GM18508 (cell line): ENCODE results near the gene PSD.

Experiments
- ATAC-seq: cut with Tn5 transposase; IDR thresholded peaks from one replicate; pipeline ENCODE4 v1.9.1; 2021; ENCODE audit warnings: moderate number of reproducible peaks; ENCODE audit not compliant: insufficient read depth, unreplicated experiment

PSD gene

GRCh38 chr10:102407425-102408130, 11.0 kb downstream of the PSD start:
- ATAC-seq, result no peak

GRCh38 chr10:102406815-102407214, 11.8 kb downstream of the PSD start:
- no peak for ATAC-seq

- no peak for ATAC-seq
Observed at GRCh38 chr10:102405632-102406031, 13.0 kb downstream of the PSD start.

- no peak for ATAC-seq
Observed at GRCh38 chr10:102405108-102405571, 13.4 kb downstream of the PSD start.

- no peak for ATAC-seq
Observed at GRCh38 chr10:102404361-102405107, 14.1 kb downstream of the PSD start.

- ATAC-seq, result no peak
Observed at GRCh38 chr10:102403115-102403514, 15.5 kb downstream of the PSD start.

GRCh38 chr10:102402512-102402896, 16.1 kb downstream of the PSD start:
- no peak for ATAC-seq

- no peak for ATAC-seq
Observed at GRCh38 chr10:102401735-102402511, 16.7 kb downstream of the PSD start.

- no peak for ATAC-seq
Observed at GRCh38 chr10:102401342-102401654, 17.3 kb downstream of the PSD start.

GRCh38 chr10:102400598-102401341, 17.8 kb downstream of the PSD start:
- ATAC-seq, result no peak

- ATAC-seq, result no peak
Observed at GRCh38 chr10:102400076-102400475, 18.5 kb downstream of the PSD start.

GRCh38 chr10:102399217-102400021, 19.2 kb downstream of the PSD start:
- no peak for ATAC-seq

- no peak for ATAC-seq
Observed at GRCh38 chr10:102398172-102399020, 20.2 kb downstream of the PSD start.

- ATAC-seq, result no peak
Observed at GRCh38 chr10:102397222-102398171, 21.1 kb downstream of the PSD start.

- no peak for ATAC-seq
Observed at GRCh38 chr10:102396730-102397151, 21.8 kb downstream of the PSD start.

- no peak for ATAC-seq
Observed at GRCh38 chr10:102396317-102396650, 22.3 kb downstream of the PSD start.

- no peak for ATAC-seq
Observed at GRCh38 chr10:102395400-102396316, 22.9 kb downstream of the PSD start, which contains the start of gene NFKB2. Gene NFKB2 (plus strand): TSS chr10:102395705. CDS start chr10:102395960, 255 bp downstream.
